H7 (cell line): ENCODE measurements around the gene KRTAP10-9. TPM values are rescaled to one million over a fixed set of nuclear protein-coding genes. Genes with fewer than 3 reads are reported as not detected.
A peak's percentile ranks its signal among the peaks of the same experiment; 100 is the strongest.
"Not testable (repeated sequence)": the region's sequence is repeated elsewhere in the genome, so short reads cannot be mapped to it uniquely, and the experiment has no call there.

Experiments used
- DNase-seq: peaks from one replicate; pipeline ENCODE4 v3.0.0; 2012
- H3K27me3 ChIP-seq: 2 replicates; pipeline ENCODE4 v1.6.0; 2011; ENCODE audit warnings: mild to moderate bottlenecking, low read length; ENCODE audit not compliant: control insufficient read depth, insufficient read depth
- H3K36me3 ChIP-seq: replicated peaks from 2 replicates; pipeline ENCODE4 v1.5.1; 2011; ENCODE audit warnings: low read length; ENCODE audit not compliant: control insufficient read depth, insufficient read depth
- H3K4me3 ChIP-seq: 2 replicates; pipeline ENCODE4 v1.5.1; 2011; ENCODE audit warnings: low read depth, mild to moderate bottlenecking, control low read depth, low read length, moderate library complexity; ENCODE audit not compliant: insufficient read depth
- total RNA-seq: library from RNA; depleted of rRNA; stranded (reverse); fragments of >200 nt; shearing (Covaris generic); gene quantifications from 2 replicates; pipeline ENCODE4 v1.2.3, GENCODE V29; 2014

KRTAP10-9 gene
- total RNA-seq, 1 experiment from 2014 or later, result not detected

- H3K36me3 ChIP-seq, result no peaks in the 10 kb centered on the region
- H3K4me3 ChIP-seq, result no peak overlapping the region
- DNase-seq, result no peak
- H3K27me3 ChIP-seq, result no peaks in the 10 kb centered on the region
Measured at GRCh38 chr21:44650265-44650972, 23.5 kb downstream of the KRTAP10-9 start.

GRCh38 chr21:44650973-44651675 is 24.2 kb downstream of the KRTAP10-9 start:
- H3K27me3 ChIP-seq, result no peaks in the 10 kb centered on the region
- H3K36me3 ChIP-seq, result no peaks in the 10 kb centered on the region
- no peak overlapping the region for H3K4me3 ChIP-seq

GRCh38 chr21:44653123-44653522 is 26.2 kb downstream of the KRTAP10-9 start:
- Histone ChIP-seq H3K4me3 (no peak overlapping the region), H3K36me3 (no peaks in the 10 kb centered on the region), H3K27me3 (no peaks in the 10 kb centered on the region)
- peak; percentile 76 for DNase-seq

More at GRCh38 chr21:44650973-44651675, 24.2 kb downstream of the KRTAP10-9 start:
- no peak for DNase-seq

- no peak overlapping the region for H3K4me3 ChIP-seq
- no peak for DNase-seq
Measured at GRCh38 chr21:44653656-44654575, 27.0 kb downstream of the KRTAP10-9 start.

GRCh38 chr21:44654576-44655175 is 27.8 kb downstream of the KRTAP10-9 start, which contains the start of gene KRTAP12-4:
KRTAP12-4 (minus strand) TSS chr21:44654659; CDS start chr21:44654614, 45 bp downstream.
- Histone ChIP-seq H3K36me3 (no peaks in the 10 kb centered on the region), H3K4me3 (no peak within 1 kb of the TSS), H3K27me3 (no peaks in the 10 kb centered on the region)
- DNase-seq, result no peak

More at GRCh38 chr21:44653656-44654575, 27.0 kb downstream of the KRTAP10-9 start:
- no peaks in the 10 kb centered on the region for H3K27me3 ChIP-seq
- no peaks in the 10 kb centered on the region for H3K36me3 ChIP-seq

- no peak for DNase-seq
- Histone ChIP-seq H3K36me3 (no peaks in the 10 kb centered on the region), H3K4me3 (no peak overlapping the region), H3K27me3 (no peaks in the 10 kb centered on the region)
Measured at GRCh38 chr21:44656868-44657267, 30.0 kb downstream of the KRTAP10-9 start.

GRCh38 chr21:44657635-44658540 is 31.0 kb downstream of the KRTAP10-9 start, which contains the start of gene KRTAP12-3:
KRTAP12-3 (plus strand) TSS chr21:44657932; CDS start chr21:44657980, 48 bp downstream.
- no peak within 1 kb of the TSS for H3K4me3 ChIP-seq
- H3K27me3 ChIP-seq, result no peaks in the 10 kb centered on the region
- no peaks in the 10 kb centered on the region for H3K36me3 ChIP-seq
- no peak for DNase-seq

- no peaks in the 10 kb centered on the region for H3K36me3 ChIP-seq
- H3K27me3 ChIP-seq, result no peaks in the 10 kb centered on the region
- no peak for DNase-seq
- H3K4me3 ChIP-seq, result no peak overlapping the region
Measured at GRCh38 chr21:44658541-44658910, 31.6 kb downstream of the KRTAP10-9 start.

GRCh38 chr21:44658913-44659595 is 32.2 kb downstream of the KRTAP10-9 start:
- DNase-seq, result peak; percentile 46
- H3K27me3 ChIP-seq, result no peaks in the 10 kb centered on the region
- H3K36me3 ChIP-seq, result no peaks in the 10 kb centered on the region
- H3K4me3 ChIP-seq, result no peak overlapping the region

- peak; percentile 57 for DNase-seq
- not testable (repeated sequence) for H3K27me3 ChIP-seq, H3K4me3 ChIP-seq, H3K36me3 ChIP-seq
Measured at GRCh38 chr21:44661567-44661966, 34.7 kb downstream of the KRTAP10-9 start.

GRCh38 chr21:44664691-44665090 is 37.8 kb downstream of the KRTAP10-9 start:
- Histone ChIP-seq H3K27me3 (no peaks in the 10 kb centered on the region), H3K36me3 (no peaks in the 10 kb centered on the region), H3K4me3 (no peak overlapping the region)
- no peak for DNase-seq

- H3K4me3 ChIP-seq, result no peak within 1 kb of the TSS
- no peaks in the 10 kb centered on the region for H3K36me3 ChIP-seq
- DNase-seq, result no peak
- H3K27me3 ChIP-seq, result no peaks in the 10 kb centered on the region
Measured at GRCh38 chr21:44666401-44667320, 39.8 kb downstream of the KRTAP10-9 start, which contains the start of gene KRTAP12-2. KRTAP12-2 (minus strand) TSS chr21:44666927; CDS start chr21:44666886, 41 bp downstream.
